Endothelial cell of umbilical vein (primary cell): ENCODE measurements around the gene SATB2. TPM values are rescaled to one million over a fixed set of nuclear protein-coding genes. Genes with fewer than 3 reads are reported as not detected.
A peak's percentile ranks its signal among the peaks of the same experiment; 100 is the strongest.

Source experiments
- BruUV-seq: library from RNA; stranded (reverse); fragments of 400-500 nt; replicated peaks from 2 replicates; lab custom pipeline; 2021; lab: Mats Ljungman, UMichigan
- CTCF ChIA-PET: fragments of 300-600, 350-600 bp; sonication (Branson Sonifier 250); formaldehyde crosslinking; loops from one replicate; lab custom pipeline; 2021; ENCODE audit warnings: antibody characterized with exemption, inconsistent platforms; lab: Charles Lee
- POLR2A ChIA-PET: fragments of 300-600, 350-600 bp; sonication (Branson Sonifier 250); formaldehyde crosslinking; loops from one replicate; lab custom pipeline; 2021; ENCODE audit warnings: antibody characterized with exemption, inconsistent platforms; lab: Charles Lee
- DNase-seq: peaks from one replicate; pipeline ENCODE4 v3.0.0-alpha.2; 2011; ENCODE audit warnings: low read depth, low spot score
- FAIRE-seq: peaks from 2 replicates; lab custom pipeline; 2011; peaks lifted over from hg19 to GRCh38; lab: Jason Lieb, UNC
- H2AFZ ChIP-seq: 2 replicates; pipeline ENCODE4 v1.6.0; 2012; ENCODE audit warnings: low read depth, low read length, control low read depth, inconsistent platforms
- H3K27ac ChIP-seq: 2 replicates; pipeline ENCODE4 v1.5.1; 2011; ENCODE audit warnings: low read depth, mild to moderate bottlenecking, control low read depth, low read length, moderate library complexity; ENCODE audit not compliant: insufficient read depth
- H3K27me3 ChIP-seq, 2 experiments: 2 replicates each; pipeline versions ENCODE4 v1.6.0 to v1.6.1; 2011; ENCODE audit warnings: low read length in 2 of 2, mixed read lengths in 1 of 2; ENCODE audit not compliant: control insufficient read depth in 2 of 2, insufficient read depth in 2 of 2
- H3K36me3 ChIP-seq, 2 experiments: 2 replicates in 1 of 2; 3 replicates in 1 of 2; pipeline ENCODE4 v1.5.1; 2011; ENCODE audit warnings: low read length in 2 of 2, mild to moderate bottlenecking in 1 of 2, moderate library complexity in 1 of 2; ENCODE audit not compliant: control insufficient read depth in 2 of 2, insufficient read depth in 2 of 2; ENCODE audit errors: extremely low read depth in 1 of 2
- H3K4me1 ChIP-seq: 3 replicates; pipeline ENCODE4 v1.5.1; 2011; ENCODE audit warnings: mild to moderate bottlenecking, low read length; ENCODE audit not compliant: control insufficient read depth, insufficient read depth; ENCODE audit errors: extremely low read depth
- H3K4me2 ChIP-seq: 2 replicates; pipeline ENCODE4 v1.6.1; 2011; ENCODE audit warnings: low read length, control low read depth, mixed read lengths; ENCODE audit not compliant: insufficient read depth
- H3K4me3 ChIP-seq, 3 experiments: fragments of 200-600 bp in 1 of 3; sonication (generic), shearing (Covaris generic) in 1 of 3; replicated peaks in 1 of 3; 2 replicates each; pipeline ENCODE4 v1.5.1; 2011 to 2016; ENCODE audit warnings: control low read depth in 3 of 3, low read length in 3 of 3, mild to moderate bottlenecking in 2 of 3, inconsistent platforms in 1 of 3, low read depth in 1 of 3, moderate library complexity in 1 of 3; ENCODE audit not compliant: insufficient read depth in 1 of 3
- H3K79me2 ChIP-seq: 2 replicates; pipeline ENCODE4 v1.6.0; 2012; ENCODE audit warnings: low read length, inconsistent platforms; ENCODE audit not compliant: control insufficient read depth, insufficient read depth
- H3K9ac ChIP-seq: replicated peaks from 2 replicates; pipeline ENCODE3; 2011; ENCODE audit warnings: low read length, control low read depth; ENCODE audit not compliant: insufficient read depth; ENCODE audit errors: extremely low read depth
- H3K9me1 ChIP-seq: replicated peaks from 3 replicates; pipeline ENCODE4 v1.6.0; 2011; ENCODE audit warnings: mild to moderate bottlenecking, low read length; ENCODE audit not compliant: control insufficient read depth, insufficient read depth; ENCODE audit errors: extremely low read depth
- H3K9me3 ChIP-seq: replicated peaks from 2 replicates; pipeline ENCODE4 v1.5.1; 2012; ENCODE audit warnings: low read length, inconsistent platforms; ENCODE audit not compliant: control insufficient read depth, insufficient read depth
- H4K20me1 ChIP-seq: replicated peaks from 2 replicates; pipeline ENCODE3; 2011; ENCODE audit warnings: mild to moderate bottlenecking, low read length; ENCODE audit not compliant: control insufficient read depth, insufficient read depth; ENCODE audit errors: extremely low read depth
- EZH2 ChIP-seq: IDR thresholded peaks from 2 replicates; pipeline ENCODE4 v1.6.1; 2012; ENCODE audit warnings: borderline replicate concordance, low read depth, mild to moderate bottlenecking, moderate library complexity, low read length, inconsistent platforms; ENCODE audit not compliant: severe bottlenecking
- FOS ChIP-seq: IDR thresholded peaks from 2 replicates; pipeline ENCODE4 v1.6.1; 2011; ENCODE audit warnings: mild to moderate bottlenecking, low read length, moderate library complexity, borderline replicate concordance; ENCODE audit not compliant: insufficient read depth
- MYC ChIP-seq: IDR thresholded peaks from one replicate; pipeline ENCODE4 v1.6.1; 2011; ENCODE audit warnings: mild to moderate bottlenecking, low read depth, low read length
- POLR2A ChIP-seq: IDR thresholded peaks from 2 replicates; pipeline ENCODE4 v1.6.1; 2012; ENCODE audit warnings: low read depth, mild to moderate bottlenecking, control low read depth, low read length
- POLR2AphosphoS5 ChIP-seq: IDR thresholded peaks from 2 replicates; pipeline ENCODE4 v1.6.1; 2012; ENCODE audit warnings: low read depth, mild to moderate bottlenecking, control low read depth, low read length, moderate library complexity; ENCODE audit not compliant: insufficient read depth
- dilution Hi-C: fragments of 300-500 bp; cut with MboI; formaldehyde crosslinking; loops from one replicate; pipeline ENCODE4 v1.15.0; 2019; ENCODE audit warnings: low sequenced_read_pairs; ENCODE audit not compliant: extremely low pct_ligation_motif_present
- intact Hi-C: fragments of 100-400 bp; cut with micrococcal nuclease; formaldehyde crosslinking; loops from one replicate; pipeline ENCODE4 v1.10.0; 2022
- polyA plus RNA-seq, 4 experiments: library from polyadenylated mRNA; depleted of rRNA in 3 of 4; stranded (reverse) in 3 of 4; unstranded in 1 of 4; fragments of >200 nt; gene quantifications; 2 replicates each; pipeline versions ENCODE4 v1.2.1 to v1.2.3, GENCODE V29; 2011 to 2012; ENCODE audit warnings: missing spikeins in 1 of 4
- total RNA-seq: library from RNA; stranded (reverse); gene quantifications from 2 replicates; pipeline ENCODE4 v1.2.3, GENCODE V29; 2021
- TF ChIP-seq, protein P1 (sequence below): IDR thresholded peaks from 2 replicates; pipeline ENCODE4 v1.6.1; 2011; ENCODE audit not compliant: insufficient read depth, insufficient read length

Gene SATB2
- total and polyA plus RNA-seq, 2 donors (not counting 3 experiments of a cell fraction or from before 2014, with no cell fraction given), result 0.47 to 1.1 TPM

DNA sequence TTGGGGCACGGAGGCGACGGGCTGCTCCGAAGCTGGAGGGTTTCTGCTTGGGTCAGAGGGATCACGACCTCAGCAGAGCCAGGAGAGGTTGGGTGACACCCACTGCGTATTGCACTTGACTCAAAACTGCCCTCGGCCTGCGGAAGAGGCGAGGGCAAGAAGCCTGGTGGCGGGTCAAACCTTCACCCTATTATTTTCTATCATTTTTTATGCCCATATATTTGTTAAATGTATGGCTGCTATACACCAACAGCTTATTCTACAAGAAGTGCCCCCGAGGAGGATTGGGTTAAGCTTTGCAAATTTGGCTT, 12.6 kb upstream of the SATB2 start:
- Histone ChIP-seq H3K79me2 (no peaks in the 10 kb centered on the region), H3K27ac (no peak overlapping the region), H3K9me1 (no peaks in the 10 kb centered on the region), H3K4me2 (no peak overlapping the region), H3K4me3 (no peak overlapping the region), H3K36me3 (no peaks in the 10 kb centered on the region), H4K20me1 (no peaks in the 10 kb centered on the region), H2AFZ (no peak overlapping the region), H3K4me1 (no peaks in the 10 kb centered on the region), H3K9me3 (no peaks in the 10 kb centered on the region), H3K9ac (no peak overlapping the region), H3K27me3 (peaks cover 67 to 76% of the 10 kb centered on the region in 2 experiments)
- FAIRE-seq, result no peak
- intact Hi-C loops (no loop called here), dilution Hi-C loops (no loop called here)
- CTCF ChIA-PET, result interaction anchor here (0.9 to 5.1 kb wide), 5 partner anchors 12 to 19 kb away, joined by 3 to 36 read pairs (median 9); partner anchors contain the start of gene SATB2
- TF ChIP-seq POLR2AphosphoS5 (no peak), EZH2 (peak; percentile 71)
- no TSS peak for BruUV-seq
- DNase-seq, result no peak
- POLR2A ChIA-PET, result no interaction called here

DNA sequence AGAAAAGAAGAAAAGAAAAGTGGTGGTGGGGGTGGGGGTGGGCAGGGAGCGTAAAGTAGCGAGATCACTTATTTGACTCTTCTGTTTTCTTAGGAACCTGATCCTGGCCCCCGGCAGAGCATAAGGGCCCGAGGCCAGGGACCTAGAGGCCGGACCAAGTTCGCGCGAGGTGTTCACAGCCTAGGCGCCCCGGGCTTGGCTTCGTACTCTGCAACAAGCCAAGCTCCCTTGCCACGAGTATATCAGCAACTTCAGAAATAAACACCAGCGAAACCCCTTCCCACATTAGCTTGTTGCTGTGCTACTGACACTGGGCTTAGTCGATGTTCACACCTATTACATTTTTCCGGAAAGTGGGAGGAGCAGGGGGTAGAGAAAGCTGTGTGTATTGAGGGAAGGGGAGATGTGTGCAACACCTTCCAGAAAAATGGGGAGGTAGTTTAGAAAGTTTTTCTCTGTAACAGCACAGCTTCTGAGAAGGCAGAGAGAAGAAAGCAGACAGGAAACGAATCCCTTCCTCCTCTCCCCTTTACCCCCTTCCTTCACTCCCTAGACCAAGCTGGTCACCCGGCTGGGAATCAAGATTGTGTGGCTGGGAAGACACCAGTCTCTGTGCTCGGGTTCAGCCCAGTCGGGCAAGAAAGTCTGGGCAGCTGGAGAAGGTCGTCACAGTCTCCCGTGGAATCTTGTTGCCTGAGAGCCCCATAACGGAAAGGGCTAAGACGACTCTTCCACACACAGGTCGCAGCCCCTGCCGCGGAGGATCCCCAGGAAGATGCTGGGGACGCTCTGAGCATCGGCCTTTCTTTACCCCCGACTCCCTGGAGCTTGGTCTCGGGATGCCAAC, 12.0 kb upstream of the SATB2 start:
- Histone ChIP-seq H3K27ac (no peak overlapping the region), H3K9me1 (no peaks in the 10 kb centered on the region), H2AFZ (no peak overlapping the region), H3K4me2 (no peak overlapping the region), H3K4me1 (no peaks in the 10 kb centered on the region), H4K20me1 (no peaks in the 10 kb centered on the region), H3K27me3 (peaks cover 72 to 82% of the 10 kb centered on the region in 2 experiments), H3K4me3 (no peak overlapping the region), H3K9me3 (no peaks in the 10 kb centered on the region), H3K9ac (no peak overlapping the region), H3K36me3 (no peaks in the 10 kb centered on the region), H3K79me2 (no peaks in the 10 kb centered on the region)
- dilution Hi-C loops (no loop called here), intact Hi-C loops (loop anchor here (5.0 to 10.0 kb wide), 2 partner anchors 1097 to 1665 kb away; partner anchors contain the start of gene PLCL1)
- FAIRE-seq, result no peak
- ChIA-PET POLR2A (no interaction called here), CTCF (interaction anchor here (0.9 to 5.1 kb wide), 4 partner anchors 12 to 19 kb away, joined by 3 to 36 read pairs (median 13); partner anchors contain the start of gene SATB2)
- TF ChIP-seq POLR2A (no peak), FOS (no peak), EZH2 (peak; percentile 97), POLR2AphosphoS5 (no peak), MYC (no peak)
- TF ChIP-seq, protein P1, sequence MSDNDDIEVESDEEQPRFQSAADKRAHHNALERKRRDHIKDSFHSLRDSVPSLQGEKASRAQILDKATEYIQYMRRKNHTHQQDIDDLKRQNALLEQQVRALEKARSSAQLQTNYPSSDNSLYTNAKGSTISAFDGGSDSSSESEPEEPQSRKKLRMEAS, result no peak
- BruUV-seq, result no TSS peak
- no peak for DNase-seq
